Vagina (tissue), 2 donors: Measurements from ENCODE around the gene STX12.
A peak's percentile ranks its signal among the peaks of the same experiment; 100 is the strongest.

Experiments
- CTCF ChIP-seq, 3 experiments: fragments of 450-650 bp in 2 of 3; fragments of 200-600 bp in 1 of 3; sonication (generic) in 1 of 3; IDR thresholded peaks; one replicate each; pipeline ENCODE4 v1.5.1; 2017 to 2019; ENCODE audit warnings: antibody characterized with exemption in 3 of 3, mild to moderate bottlenecking in 2 of 3, moderate library complexity in 2 of 3
- POLR2A ChIP-seq, 2 donors: fragments of 450-650 bp; IDR thresholded peaks; one replicate each; pipeline ENCODE4 v1.6.1; 2017; ENCODE audit warnings: antibody characterized with exemption in 2 of 2, mild to moderate bottlenecking in 2 of 2, moderate library complexity in 2 of 2

- TF ChIP-seq CTCF (IDR thresholded peaks at IDR 0.05) (no peak), POLR2A (IDR thresholded peaks at IDR 0.05) (peak in 1 of 2 donors; percentile 49)
These were observed 57.8 kb downstream of the STX12 start, which contains the start of gene PPP1R8 for GRCh38 chr1:27830621-27831440.
